DMS153 (cell line): ENCODE measurements around the gene PZP.
"Not testable (repeated sequence)": the region's sequence is repeated elsewhere in the genome, so short reads cannot be mapped to it uniquely, and the experiment has no call there.

Experiments
- DNase-seq: peaks from one replicate; lab custom pipeline; 2025; lab: John Stamatoyannopoulos, UW

PZP gene

GRCh38 chr12:9208229-9208628 lies at the start of gene PZP:
Gene PZP, minus strand, starts transcription at chr12:9208395. Its CDS starts 54 bp downstream, at chr12:9208341.
- no peak for DNase-seq

GRCh38 chr12:9256758-9257405 lies 48.7 kb upstream of the PZP start:
- DNase-seq = no peak

- DNase-seq = no peak
Observed at GRCh38 chr12:9256341-9256740, 48.1 kb upstream of the PZP start.

- no peak for DNase-seq
Observed at GRCh38 chr12:9255837-9256236, 47.6 kb upstream of the PZP start.

GRCh38 chr12:9253464-9253863 lies 45.3 kb upstream of the PZP start:
- DNase-seq = no peak

- DNase-seq = not testable (repeated sequence)
Observed at GRCh38 chr12:9252791-9253190, 44.6 kb upstream of the PZP start.

GRCh38 chr12:9252256-9252655 lies 44.1 kb upstream of the PZP start:
- DNase-seq = no peak

- no peak for DNase-seq
Observed at GRCh38 chr12:9248435-9248834, 40.2 kb upstream of the PZP start.

GRCh38 chr12:9244894-9245293 lies 36.7 kb upstream of the PZP start:
- DNase-seq = no peak

- no peak for DNase-seq
Observed at GRCh38 chr12:9243999-9244649, 35.9 kb upstream of the PZP start.

GRCh38 chr12:9241301-9241700 lies 33.1 kb upstream of the PZP start:
- no peak for DNase-seq

GRCh38 chr12:9240776-9241175 lies 32.6 kb upstream of the PZP start:
- no peak for DNase-seq

GRCh38 chr12:9240004-9240635 lies 31.9 kb upstream of the PZP start:
- DNase-seq = not testable (repeated sequence)

- DNase-seq = no peak
Observed at GRCh38 chr12:9237286-9237685, 29.1 kb upstream of the PZP start.

- DNase-seq = no peak
Observed at GRCh38 chr12:9235519-9235918, 27.3 kb upstream of the PZP start.

- DNase-seq = no peak
Observed at GRCh38 chr12:9227950-9228349, 19.8 kb upstream of the PZP start.

GRCh38 chr12:9223830-9224229 lies 15.6 kb upstream of the PZP start:
- no peak for DNase-seq

- no peak for DNase-seq
Observed at GRCh38 chr12:9221483-9221882, 13.3 kb upstream of the PZP start.

- not testable (repeated sequence) for DNase-seq
Observed at GRCh38 chr12:9221011-9221410, 12.8 kb upstream of the PZP start.

GRCh38 chr12:9214534-9214933 lies 6.3 kb upstream of the PZP start:
- no peak for DNase-seq

- DNase-seq = no peak
Observed at GRCh38 chr12:9211687-9212086, 3.5 kb upstream of the PZP start.

GRCh38 chr12:9204380-9204779 lies 3.8 kb downstream of the PZP start:
- no peak for DNase-seq

GRCh38 chr12:9198012-9198411 lies 10.2 kb downstream of the PZP start:
- no peak for DNase-seq
